ENCODE results near the gene MCM10.
"Not testable (repeated sequence)": the region's sequence is repeated elsewhere in the genome, so short reads cannot be mapped to it uniquely, and the experiment has no call there.

Gene MCM10

DNA sequence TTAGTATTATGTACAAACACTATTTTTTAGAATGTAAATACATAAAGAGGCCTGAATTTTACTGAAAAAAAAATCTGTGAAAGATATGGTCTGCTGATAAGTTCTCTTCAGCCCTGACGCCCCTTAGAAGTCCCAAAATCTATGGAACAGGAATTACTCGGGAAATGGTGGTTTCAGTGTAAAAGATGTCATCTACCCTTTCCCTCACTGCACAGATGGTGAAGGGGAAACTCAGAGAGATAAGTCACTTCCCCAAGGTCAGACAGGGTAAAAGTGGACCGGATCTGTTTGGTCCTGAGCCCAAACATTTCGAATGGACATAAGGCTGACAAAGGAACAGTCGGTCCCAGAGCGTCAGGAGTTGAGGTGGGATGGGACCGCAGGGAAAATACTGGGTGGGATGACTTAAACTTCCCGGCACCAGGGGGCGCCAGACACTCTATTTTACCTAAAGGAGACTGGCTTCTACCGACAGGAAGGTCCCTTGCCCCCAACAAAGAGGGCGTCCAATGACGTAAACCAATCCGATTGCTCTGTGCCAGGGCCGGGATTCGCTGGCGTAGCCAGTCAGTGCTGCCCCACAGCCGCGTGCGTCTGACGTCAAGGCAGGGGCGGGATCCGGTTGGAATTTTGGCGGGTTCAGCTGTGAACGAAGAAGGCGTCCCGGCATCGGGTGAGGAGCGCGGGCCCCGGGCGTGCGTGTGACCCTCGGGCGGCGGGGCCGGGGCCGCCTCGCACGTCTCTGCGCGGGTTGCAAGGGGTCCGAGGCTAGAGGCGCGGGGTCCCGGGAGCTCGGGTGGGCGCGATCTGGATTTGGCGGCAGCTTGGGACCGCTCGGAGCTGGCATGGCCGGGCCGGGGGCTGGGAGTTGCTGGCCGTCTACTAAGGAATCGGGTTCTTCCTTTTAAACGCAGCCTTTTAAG, at the start of gene MCM10:
Gene MCM10 (plus strand): TSS at position 625 of the 923 bp plus-strand sequence. CDS start 2,645 bp downstream, outside the sequence.
- peak; percentile 99 for DNase-seq

GRCh38 chr10:13113544-13113943, 47.8 kb upstream of the MCM10 start:
- DNase-seq, result no peak

- no peak for DNase-seq
These were observed 45.2 kb upstream of the MCM10 start for GRCh38 chr10:13115832-13116803.

- no peak for DNase-seq
These were observed 43.2 kb upstream of the MCM10 start for GRCh38 chr10:13117841-13118783.

DNA sequence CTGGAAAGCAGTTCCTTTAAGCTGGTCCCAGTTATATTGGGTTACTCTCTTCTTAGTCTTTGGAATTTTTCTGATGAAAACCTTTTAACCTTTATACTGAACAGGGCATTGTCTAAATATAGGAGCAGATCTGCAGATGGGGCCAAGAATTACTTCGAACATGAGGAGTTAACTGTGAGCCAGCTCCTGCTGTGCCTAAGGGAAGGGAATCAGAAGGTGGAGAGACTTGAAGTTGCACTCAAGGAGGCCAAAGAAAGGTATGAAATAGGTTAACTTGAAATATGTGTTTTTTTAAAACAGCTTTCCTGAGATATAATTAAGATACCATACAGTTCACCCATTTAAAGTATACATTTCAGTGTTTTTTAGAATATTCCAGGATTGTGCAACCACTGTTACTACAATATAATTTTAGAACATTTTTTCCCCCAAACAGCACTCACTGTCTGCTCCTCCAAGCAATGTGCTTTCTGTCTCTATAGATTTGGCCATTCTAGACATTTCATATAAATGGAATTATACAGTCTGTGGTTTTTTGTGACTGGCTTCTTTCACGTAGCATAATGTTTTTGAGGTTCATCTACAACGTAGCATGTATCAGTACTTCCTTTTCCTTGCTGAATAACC, 42.5 kb upstream of the MCM10 start:
- DNase-seq, result no peak

DNA sequence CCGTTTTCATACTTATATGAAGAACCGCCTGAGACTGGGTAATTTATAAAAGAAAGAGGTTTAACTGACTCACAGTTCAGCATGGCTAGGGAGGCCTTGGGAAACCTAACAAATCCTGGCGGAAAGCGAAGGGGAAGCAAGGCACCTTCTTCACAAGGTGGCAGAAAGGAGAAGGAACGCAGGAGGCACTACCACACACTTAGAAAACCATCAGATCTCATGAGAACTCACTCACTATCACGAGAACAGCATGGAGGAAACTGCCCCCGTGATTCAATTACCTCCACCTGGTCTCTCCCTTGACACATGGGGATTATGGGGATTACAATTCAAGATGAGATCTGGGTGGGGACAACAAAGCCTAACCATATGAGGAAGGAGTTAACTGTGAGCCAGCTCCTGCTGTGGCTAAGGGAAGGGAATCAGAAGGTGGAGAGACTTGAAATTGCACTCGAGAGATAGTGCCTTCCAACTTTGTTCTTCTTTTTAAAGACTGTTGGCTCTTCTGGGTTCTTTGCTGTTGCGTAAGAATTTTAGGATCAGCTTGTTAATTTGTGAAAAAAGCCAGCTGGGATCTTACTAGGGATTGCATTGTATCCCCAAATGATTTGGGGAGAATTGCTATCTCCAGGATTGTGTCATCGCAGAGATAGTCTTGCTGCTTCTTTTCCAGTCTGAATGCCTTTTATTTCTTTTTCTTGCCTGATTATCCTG, 40.4 kb upstream of the MCM10 start:
- no peak for DNase-seq

- no peak for DNase-seq
These were observed 39.9 kb upstream of the MCM10 start for GRCh38 chr10:13121500-13121854.

GRCh38 chr10:13136651-13137050, 24.7 kb upstream of the MCM10 start:
- no peak for DNase-seq

- no peak for DNase-seq
These were observed 22.2 kb upstream of the MCM10 start for GRCh38 chr10:13139150-13139549.

DNA sequence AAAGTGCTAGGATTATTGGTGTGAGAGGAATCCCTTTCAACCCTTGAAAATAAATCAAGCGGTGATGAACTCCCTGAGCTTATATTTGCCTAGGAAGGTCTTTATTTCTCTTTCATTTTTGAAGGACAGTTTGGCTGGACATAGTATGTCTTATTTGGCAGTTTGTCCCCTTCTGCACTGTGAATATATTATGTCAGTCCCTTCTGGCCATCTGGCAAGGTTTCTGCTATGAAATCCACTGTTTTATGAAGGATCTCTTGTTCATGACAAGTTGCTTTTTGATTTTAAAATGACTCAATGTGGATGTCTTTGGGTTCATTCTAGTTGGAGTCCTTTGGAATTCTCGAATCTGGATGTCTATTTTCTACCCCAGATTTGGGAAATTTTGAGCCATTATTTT, 21.7 kb upstream of the MCM10 start:
- DNase-seq, result no peak

- DNase-seq, result no peak
These were observed 20.6 kb upstream of the MCM10 start for GRCh38 chr10:13140627-13141190.

DNA sequence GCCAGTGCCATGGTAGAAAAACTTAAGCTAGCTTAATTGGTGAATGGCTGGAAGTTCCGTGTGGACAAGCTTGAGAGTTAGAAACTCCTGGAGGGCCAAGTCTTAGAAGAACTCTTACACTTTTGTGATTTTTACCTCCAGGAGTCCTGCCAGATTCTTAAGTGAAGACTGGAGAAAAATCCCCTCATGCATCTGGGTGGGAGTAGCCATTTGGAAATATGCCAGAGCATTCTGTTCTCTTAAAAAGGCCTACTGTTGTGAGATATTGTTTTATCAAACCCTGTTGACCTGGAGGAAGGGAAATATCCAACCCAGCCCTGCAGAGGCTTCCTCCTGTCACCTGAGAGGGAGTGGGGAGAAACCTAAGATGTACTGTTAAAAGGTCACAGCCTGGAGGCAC, 17.6 kb upstream of the MCM10 start:
- DNase-seq, result no peak

DNA sequence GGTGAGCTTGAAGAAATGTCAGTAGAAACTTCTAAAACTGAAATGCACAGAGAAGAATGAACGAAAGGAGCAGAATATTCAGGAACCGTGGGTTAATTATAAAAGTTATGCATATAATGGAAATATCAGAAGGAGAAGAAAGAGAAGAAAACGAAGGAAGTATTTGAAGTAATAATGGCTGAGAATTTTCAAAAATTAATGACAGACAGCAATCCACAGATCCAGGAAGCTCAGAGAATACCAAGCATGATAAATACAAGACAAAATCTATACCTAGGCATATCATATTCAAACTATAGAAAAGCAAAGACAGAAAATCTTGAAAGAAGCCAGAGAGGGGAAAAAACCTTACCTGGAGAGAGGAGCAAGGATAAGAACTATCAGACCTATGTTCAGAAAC, 16.5 kb upstream of the MCM10 start:
- no peak for DNase-seq

GRCh38 chr10:13146379-13146778, 15.0 kb upstream of the MCM10 start:
- DNase-seq, result no peak

GRCh38 chr10:13147161-13147560, 14.2 kb upstream of the MCM10 start:
- DNase-seq, result no peak

DNA sequence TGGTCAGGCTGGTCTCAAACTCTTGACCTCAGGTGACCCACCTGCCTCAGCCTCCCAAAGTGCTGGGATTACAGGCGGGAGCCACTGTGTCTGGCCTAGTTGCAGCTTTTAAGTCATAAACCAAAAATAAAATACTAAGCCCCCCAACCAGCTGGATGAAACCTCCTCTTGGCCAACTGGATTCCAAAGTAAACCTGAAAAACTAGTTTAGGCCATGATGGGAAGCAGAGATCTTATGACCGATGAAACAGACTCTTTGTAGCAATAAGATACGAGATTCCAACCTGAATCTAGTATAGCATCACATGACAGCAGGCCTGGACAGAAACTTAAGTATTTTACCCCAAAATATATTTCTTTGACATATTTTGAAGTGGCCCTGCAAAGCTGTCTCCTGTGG, 9.1 kb upstream of the MCM10 start:
- no peak for DNase-seq

GRCh38 chr10:13155860-13156259, 5.5 kb upstream of the MCM10 start:
- not testable (repeated sequence) for DNase-seq

- no peak for DNase-seq
These were observed 3.0 kb upstream of the MCM10 start for GRCh38 chr10:13158401-13158800.

GRCh38 chr10:13161857-13162271, 506 bp downstream of the MCM10 start:
- no peak for DNase-seq

DNA sequence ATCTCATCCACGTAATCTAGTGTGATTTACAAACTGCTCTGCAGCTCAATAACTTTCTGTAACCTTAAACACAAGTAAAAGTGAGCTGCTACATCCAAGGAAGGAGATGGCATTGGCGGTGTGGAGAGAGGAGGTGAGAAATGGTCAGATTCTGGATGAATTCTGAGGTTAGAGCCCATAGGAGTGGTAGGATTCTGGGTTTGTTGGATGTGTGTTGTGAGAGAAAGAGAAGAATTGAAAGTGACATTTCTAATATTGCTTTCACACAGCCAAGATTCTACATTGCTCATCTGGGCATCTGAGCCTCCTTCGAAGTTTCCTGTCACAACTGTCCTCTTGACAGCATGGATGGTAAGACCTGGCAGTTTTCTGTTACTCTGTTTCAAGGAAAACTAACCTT, 2.5 kb downstream of the MCM10 start:
- no peak for DNase-seq

GRCh38 chr10:13165177-13165576, 3.8 kb downstream of the MCM10 start:
- DNase-seq, result no peak

Measured in stimulated activated CD4-positive, alpha-beta T cell treated with anti-CD3 and anti-CD28 coated beads, Interleukin-1b, Interleukin-23, amount 100 ng/mL, for 48 hours (primary cell).